Brain microvascular endothelial cell (primary cell): ENCODE results near the gene PARP16.

Experiments
- DNase-seq: peaks from one replicate; pipeline ENCODE4 v3.0.0-alpha.2; 2020
- H3K27ac ChIP-seq: fragments of 250-450 bp; sonication (Bioruptor Pico); 2 replicates; pipeline ENCODE4 v1.5.1; 2020; ENCODE audit warnings: mild to moderate bottlenecking, moderate library complexity
- H3K27me3 ChIP-seq: fragments of 250-450 bp; sonication (Bioruptor Pico); replicated peaks from 2 replicates; pipeline ENCODE4 v1.5.1; 2020; ENCODE audit warnings: mild to moderate bottlenecking
- H3K36me3 ChIP-seq: fragments of 250-450 bp; sonication (Bioruptor Pico); replicated peaks from 2 replicates; pipeline ENCODE4 v1.5.1; 2020; ENCODE audit warnings: mild to moderate bottlenecking
- H3K4me3 ChIP-seq: 2 replicates; pipeline ENCODE4 v1.5.1; 2011; ENCODE audit warnings: low read depth, mild to moderate bottlenecking, control low read depth, low read length, moderate library complexity
- in situ Hi-C: cut with HindIII; loops from 2 replicates; pipeline ENCODE4 v1.10.0; 2017; ENCODE audit warnings: low sequenced_read_pairs, low pct_ligation_motif_present
- TF ChIP-seq, protein P1 (sequence below): IDR thresholded peaks from 2 replicates; pipeline ENCODE4 v1.5.1; 2011; ENCODE audit warnings: low read depth, mild to moderate bottlenecking, moderate library complexity, low read length, control low read depth, inconsistent platforms; ENCODE audit errors: missing control alignments

PARP16 gene

DNA sequence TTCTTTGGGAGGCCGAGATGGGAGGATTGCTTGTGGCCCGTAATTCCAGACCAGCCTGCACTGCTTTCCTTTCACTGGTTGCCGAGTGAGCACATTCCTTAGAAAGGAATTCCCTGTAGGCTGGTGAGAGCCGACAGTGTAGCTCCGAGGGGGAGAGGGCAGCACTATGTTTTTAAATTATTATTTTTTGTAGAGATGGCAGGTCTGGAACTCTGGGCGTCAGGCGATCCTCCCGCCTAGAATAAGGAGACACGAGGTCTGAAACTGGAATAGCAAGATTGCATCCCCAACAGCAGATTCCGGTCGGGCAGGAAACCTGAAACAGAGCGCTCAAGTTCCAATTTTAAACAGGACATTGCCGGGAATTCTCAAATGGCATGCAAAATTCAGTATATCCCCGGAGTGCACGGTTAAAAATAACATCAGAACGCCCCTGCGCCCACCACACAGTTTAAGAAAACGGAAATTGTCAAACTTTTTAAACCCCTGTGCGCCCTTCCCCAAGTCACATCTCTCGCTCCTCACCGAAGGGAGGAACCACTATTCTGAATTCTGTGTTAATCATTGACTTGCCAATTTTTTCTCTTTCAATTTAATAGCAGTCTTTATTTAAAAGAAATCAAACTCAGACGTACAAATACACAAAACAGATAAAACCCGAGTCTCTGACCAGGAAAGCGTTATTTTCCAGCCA lies 17.2 kb upstream of the PARP16 start:
- Histone ChIP-seq H3K36me3 (no peaks in the 10 kb centered on the region), H3K27me3 (no peaks in the 10 kb centered on the region), H3K4me3 (peak overlapping the region; percentile 53), H3K27ac (peak overlapping the region; percentile 100)
- in situ Hi-C loops: no loop called here
- TF ChIP-seq, protein P1, sequence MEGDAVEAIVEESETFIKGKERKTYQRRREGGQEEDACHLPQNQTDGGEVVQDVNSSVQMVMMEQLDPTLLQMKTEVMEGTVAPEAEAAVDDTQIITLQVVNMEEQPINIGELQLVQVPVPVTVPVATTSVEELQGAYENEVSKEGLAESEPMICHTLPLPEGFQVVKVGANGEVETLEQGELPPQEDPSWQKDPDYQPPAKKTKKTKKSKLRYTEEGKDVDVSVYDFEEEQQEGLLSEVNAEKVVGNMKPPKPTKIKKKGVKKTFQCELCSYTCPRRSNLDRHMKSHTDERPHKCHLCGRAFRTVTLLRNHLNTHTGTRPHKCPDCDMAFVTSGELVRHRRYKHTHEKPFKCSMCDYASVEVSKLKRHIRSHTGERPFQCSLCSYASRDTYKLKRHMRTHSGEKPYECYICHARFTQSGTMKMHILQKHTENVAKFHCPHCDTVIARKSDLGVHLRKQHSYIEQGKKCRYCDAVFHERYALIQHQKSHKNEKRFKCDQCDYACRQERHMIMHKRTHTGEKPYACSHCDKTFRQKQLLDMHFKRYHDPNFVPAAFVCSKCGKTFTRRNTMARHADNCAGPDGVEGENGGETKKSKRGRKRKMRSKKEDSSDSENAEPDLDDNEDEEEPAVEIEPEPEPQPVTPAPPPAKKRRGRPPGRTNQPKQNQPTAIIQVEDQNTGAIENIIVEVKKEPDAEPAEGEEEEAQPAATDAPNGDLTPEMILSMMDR: no peak
- peak; percentile 35 for DNase-seq

DNA sequence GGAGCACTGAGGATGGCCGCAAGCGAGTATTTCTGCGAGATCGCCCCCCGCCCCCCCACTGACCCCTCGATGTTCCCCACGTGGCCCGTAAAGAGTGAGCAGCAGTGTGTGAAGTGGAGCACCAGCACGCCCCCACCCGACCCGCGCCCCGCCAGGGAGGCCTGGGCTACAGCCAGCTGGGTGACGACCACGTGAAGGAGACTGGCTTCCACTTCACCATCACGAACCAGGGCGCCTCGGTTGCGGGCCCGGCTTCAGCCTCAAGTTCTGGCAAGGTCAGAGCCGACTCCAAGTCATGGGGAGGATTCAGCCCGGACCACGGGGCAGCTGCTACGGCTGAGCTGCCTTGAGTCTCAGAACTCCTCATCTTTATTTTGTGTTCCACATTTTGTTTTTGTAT lies 15.4 kb upstream of the PARP16 start:
- in situ Hi-C loops: no loop called here
- TF ChIP-seq, protein P1: no peak

DNA sequence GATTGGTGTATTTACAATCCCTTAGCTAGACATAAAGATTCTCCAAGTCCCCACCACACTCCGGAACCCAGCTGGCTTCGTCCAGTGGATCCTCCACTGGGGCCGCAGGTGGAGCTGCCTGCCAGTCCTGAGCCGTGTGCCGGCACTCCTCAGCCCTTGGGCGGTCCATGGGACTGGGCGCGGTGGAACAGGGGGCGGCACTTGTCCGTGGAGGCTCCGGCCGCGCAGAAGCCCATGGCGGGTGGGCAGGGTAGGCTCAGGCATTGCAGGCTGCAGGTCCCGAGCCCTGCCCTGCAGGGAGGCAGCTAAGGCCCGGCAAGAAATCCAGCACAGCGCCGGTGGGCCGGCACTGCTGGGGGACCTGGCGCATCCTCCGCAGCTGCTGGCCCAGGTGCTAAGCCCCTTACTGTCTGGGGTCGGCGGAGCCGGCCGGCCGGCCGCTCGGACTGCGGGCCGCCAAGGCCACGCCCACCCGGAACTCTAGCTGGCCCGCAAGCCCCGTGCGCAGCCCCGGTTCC lies 14.3 kb upstream of the PARP16 start:
- Histone ChIP-seq H3K27me3 (no peaks in the 10 kb centered on the region), H3K27ac (no peak overlapping the region), H3K36me3 (no peaks in the 10 kb centered on the region), H3K4me3 (no peak overlapping the region)
- in situ Hi-C loops: no loop called here
- TF ChIP-seq, protein P1: no peak
- DNase-seq: no peak

More for the DNA sequence above, 15.4 kb upstream of the PARP16 start:
- DNase-seq: no peak
- H3K4me3 ChIP-seq: no peak overlapping the region
- H3K27me3 ChIP-seq: no peaks in the 10 kb centered on the region
- no peaks in the 10 kb centered on the region for H3K36me3 ChIP-seq
- H3K27ac ChIP-seq: no peak overlapping the region

DNA sequence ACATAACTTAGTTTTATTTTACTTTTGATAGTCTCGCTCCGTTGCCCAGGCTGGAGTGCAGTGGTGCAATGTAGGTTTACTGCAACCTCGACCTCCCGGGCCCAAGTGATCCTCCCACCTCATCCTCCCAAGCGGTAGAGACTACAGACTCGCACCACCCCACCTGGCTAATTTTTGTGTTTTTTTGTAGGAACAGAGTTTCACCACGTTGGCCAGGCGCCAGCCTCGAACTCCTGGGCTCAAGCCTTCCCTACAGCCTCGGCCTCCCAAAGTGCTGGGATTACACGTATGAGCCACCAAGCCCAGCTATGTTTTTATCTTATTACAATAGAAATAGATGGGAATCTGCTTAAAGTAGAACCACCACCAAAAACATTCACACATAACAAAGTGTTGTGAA lies 12.0 kb upstream of the PARP16 start:
- TF ChIP-seq, protein P1: no peak
- in situ Hi-C loops: no loop called here
- Histone ChIP-seq H3K4me3 (no peak overlapping the region), H3K27me3 (no peaks in the 10 kb centered on the region), H3K36me3 (no peaks in the 10 kb centered on the region), H3K27ac (no peak overlapping the region)
- DNase-seq: no peak

DNA sequence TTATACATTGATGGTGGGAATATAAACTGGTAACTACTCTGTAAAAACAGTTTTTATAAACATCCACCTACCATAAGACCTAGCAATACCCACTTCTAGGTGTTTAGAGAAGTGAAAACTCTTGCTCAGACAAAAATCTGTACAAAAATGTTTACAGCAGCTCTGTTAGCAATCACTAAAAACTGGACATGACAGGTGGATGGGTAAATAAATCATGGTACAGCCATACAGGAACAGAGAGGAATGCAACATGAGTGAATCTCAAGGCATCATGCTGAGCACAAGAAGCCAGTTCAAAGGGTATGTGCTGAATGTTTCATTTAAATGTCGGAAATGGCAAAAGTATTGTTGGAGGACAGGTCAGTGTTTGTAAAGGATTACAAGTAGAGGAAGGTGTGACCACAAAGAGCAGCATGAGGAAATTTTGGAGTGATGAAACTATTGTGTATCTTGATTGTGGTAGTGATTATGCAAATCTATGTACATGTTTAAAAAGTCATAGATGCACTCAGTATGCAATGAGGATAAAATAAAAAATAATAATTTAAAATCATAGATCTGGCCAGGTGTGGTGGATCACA lies 6.3 kb upstream of the PARP16 start:
- H3K27ac ChIP-seq: no peak overlapping the region
- in situ Hi-C loops: no loop called here
- no peaks in the 10 kb centered on the region for H3K36me3 ChIP-seq

More for the DNA sequence above, 6.3 kb upstream of the PARP16 start:
- Histone ChIP-seq H3K4me3 (no peak overlapping the region), H3K27me3 (no peaks in the 10 kb centered on the region)
- TF ChIP-seq, protein P1: no peak
- DNase-seq: no peak
